BJ (cell line): ENCODE data around the gene NPHP4. TPM values are rescaled to one million over a fixed set of nuclear protein-coding genes. Genes with fewer than 3 reads are reported as not detected.
A peak's percentile ranks its signal among the peaks of the same experiment; 100 is the strongest.

ENCODE experiments used
- CTCF ChIA-PET: fragments of 350-600 bp; formaldehyde crosslinking; extraction: SDS; loops from one replicate; lab custom pipeline; 2021; ENCODE audit warnings: antibody characterized with exemption, inconsistent platforms; lab: Yijun Ruan, JAX
- POLR2A ChIA-PET: fragments of 300-600 bp; sonication (Branson Sonifier 250); formaldehyde crosslinking; extraction: SDS; loops from one replicate; lab custom pipeline; 2021; ENCODE audit warnings: antibody characterized with exemption; lab: Charles Lee
- DNase-seq: peaks from one replicate; pipeline ENCODE4 v3.0.0-alpha.2; 2011; ENCODE audit warnings: low read depth
- H3K27me3 ChIP-seq: 2 replicates; pipeline ENCODE4 v1.6.0; 2011; ENCODE audit warnings: low read length; ENCODE audit not compliant: control insufficient read depth, insufficient read depth
- H3K36me3 ChIP-seq: 2 replicates; pipeline ENCODE4 v1.5.1; 2011; ENCODE audit warnings: low read length; ENCODE audit not compliant: control insufficient read depth, insufficient read depth
- H3K4me3 ChIP-seq: 2 replicates; pipeline ENCODE4 v1.5.1; 2011; ENCODE audit warnings: low read depth, mild to moderate bottlenecking, control low read depth, low read length
- polyA plus RNA-seq: library from polyadenylated mRNA; depleted of rRNA; stranded (reverse); fragments of >200 nt; gene quantifications from 2 replicates; pipeline ENCODE4 v1.2.3, GENCODE V29; 2011
- TF ChIP-seq, protein P1 (sequence below): IDR thresholded peaks from 2 replicates; pipeline ENCODE4 v1.5.1; 2011; ENCODE audit warnings: low read depth, mild to moderate bottlenecking, control low read depth, inconsistent platforms, low read length, moderate library complexity; ENCODE audit not compliant: insufficient read depth

Gene NPHP4
- polyA plus RNA-seq, 1 experiment, result 4.3 TPM

DNA sequence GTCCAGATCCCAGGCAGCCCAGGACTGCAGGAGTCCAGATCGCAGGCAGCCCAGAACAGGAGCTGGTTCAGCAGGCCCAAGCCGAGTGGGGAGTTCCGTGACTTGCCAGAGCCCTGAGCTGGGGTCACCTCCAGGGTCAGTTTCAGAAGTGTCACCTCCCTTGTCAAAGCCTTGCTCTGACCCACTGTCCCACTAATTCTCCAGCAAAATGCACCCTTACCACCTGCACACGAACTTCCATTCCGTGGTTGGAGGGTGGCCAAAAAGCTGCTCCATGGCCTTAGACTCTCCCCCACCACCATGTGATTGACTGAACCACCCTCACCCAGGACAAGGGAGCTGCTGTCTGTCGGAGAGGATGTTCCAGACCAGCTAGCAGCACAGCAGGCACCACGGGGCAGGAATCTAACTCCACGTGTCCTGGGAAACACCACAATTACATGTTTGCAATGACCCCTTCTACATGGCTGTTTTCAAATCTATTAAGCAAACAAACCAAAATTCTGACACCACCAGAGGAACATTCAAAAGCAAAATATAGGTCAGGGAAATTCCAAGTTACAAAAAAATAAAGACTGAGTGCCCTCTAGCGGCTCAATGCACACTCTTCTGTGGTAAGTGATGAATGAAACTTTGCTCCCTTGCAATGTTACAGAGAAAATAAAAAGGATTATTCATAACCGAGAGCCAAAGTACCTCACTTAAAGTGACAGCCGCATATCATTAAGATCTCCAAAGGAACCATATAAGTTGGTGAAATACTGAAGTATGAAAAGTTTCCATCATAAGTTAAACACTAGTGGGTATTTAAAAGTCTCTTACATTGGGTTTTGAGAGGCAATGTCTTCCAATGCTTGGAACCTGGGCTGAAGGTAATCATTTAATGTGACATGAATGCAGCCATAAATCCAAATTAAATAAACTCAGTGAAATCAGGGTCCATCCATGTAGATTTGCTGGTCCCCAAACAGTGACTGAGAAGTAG, 76.3 kb downstream of the NPHP4 start:
- TF ChIP-seq, protein P1, sequence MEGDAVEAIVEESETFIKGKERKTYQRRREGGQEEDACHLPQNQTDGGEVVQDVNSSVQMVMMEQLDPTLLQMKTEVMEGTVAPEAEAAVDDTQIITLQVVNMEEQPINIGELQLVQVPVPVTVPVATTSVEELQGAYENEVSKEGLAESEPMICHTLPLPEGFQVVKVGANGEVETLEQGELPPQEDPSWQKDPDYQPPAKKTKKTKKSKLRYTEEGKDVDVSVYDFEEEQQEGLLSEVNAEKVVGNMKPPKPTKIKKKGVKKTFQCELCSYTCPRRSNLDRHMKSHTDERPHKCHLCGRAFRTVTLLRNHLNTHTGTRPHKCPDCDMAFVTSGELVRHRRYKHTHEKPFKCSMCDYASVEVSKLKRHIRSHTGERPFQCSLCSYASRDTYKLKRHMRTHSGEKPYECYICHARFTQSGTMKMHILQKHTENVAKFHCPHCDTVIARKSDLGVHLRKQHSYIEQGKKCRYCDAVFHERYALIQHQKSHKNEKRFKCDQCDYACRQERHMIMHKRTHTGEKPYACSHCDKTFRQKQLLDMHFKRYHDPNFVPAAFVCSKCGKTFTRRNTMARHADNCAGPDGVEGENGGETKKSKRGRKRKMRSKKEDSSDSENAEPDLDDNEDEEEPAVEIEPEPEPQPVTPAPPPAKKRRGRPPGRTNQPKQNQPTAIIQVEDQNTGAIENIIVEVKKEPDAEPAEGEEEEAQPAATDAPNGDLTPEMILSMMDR, result peak; percentile 72
- no peak overlapping the region for H3K4me3 ChIP-seq
- no peaks in the 10 kb centered on the region for H3K36me3 ChIP-seq
- POLR2A ChIA-PET, result no interaction called here
- H3K27me3 ChIP-seq, result no peaks in the 10 kb centered on the region
- DNase-seq, result no peak
- CTCF ChIA-PET, result interaction anchor here (0.6 to 5.0 kb wide), 20 partner anchors 9 to 1262 kb away, joined by 3 to 36 read pairs (median 3); no protein-coding TSS in a partner anchor

- TF ChIP-seq, protein P1, result no peak
- CTCF ChIA-PET, result interaction anchor here (0.8 to 5.0 kb wide), 14 partner anchors 8 to 1261 kb away, joined by 3 to 36 read pairs (median 4); no protein-coding TSS in a partner anchor
Measured at GRCh38 chr1:5914676-5915365, 77.4 kb downstream of the NPHP4 start.

DNA sequence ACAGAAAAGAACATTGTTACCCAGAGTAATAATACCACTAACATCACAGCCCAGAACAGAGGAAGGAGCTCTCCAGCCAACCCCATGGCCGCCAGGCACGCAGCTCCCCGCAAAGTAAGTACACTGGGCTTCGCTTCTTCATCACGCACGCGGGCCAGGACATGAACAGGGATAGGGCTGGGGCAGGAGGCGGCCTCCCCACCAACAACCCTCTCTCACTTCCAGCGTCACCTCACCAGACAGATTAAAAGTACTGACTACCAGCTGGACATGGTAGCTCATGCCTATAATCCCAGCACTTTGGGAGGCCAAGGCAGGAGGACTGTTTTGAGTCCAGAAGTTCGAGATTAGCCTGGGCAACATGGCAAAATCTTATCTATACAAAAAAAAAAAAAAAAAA, 78.3 kb downstream of the NPHP4 start:
- H3K27me3 ChIP-seq, result no peaks in the 10 kb centered on the region
- H3K36me3 ChIP-seq, result no peaks in the 10 kb centered on the region; the same call in 1 of the 2 replicates
- no peak overlapping the region for H3K4me3 ChIP-seq
- TF ChIP-seq, protein P1, result no peak
- CTCF ChIA-PET, result interaction anchor here (0.9 to 5.0 kb wide), 3 partner anchors 11 to 404 kb away, joined by 3 to 36 read pairs (median 5); no protein-coding TSS in a partner anchor
- POLR2A ChIA-PET, result no interaction called here
- DNase-seq, result no peak

More at GRCh38 chr1:5914676-5915365, 77.4 kb downstream of the NPHP4 start:
- H3K4me3 ChIP-seq, result no peak overlapping the region
- H3K36me3 ChIP-seq, result no peaks in the 10 kb centered on the region
- DNase-seq, result no peak
- POLR2A ChIA-PET, result no interaction called here
- H3K27me3 ChIP-seq, result no peaks in the 10 kb centered on the region

GRCh38 chr1:5913078-5913845, 79.0 kb downstream of the NPHP4 start:
- no peaks in the 10 kb centered on the region; the same call in 1 of the 2 replicates for H3K36me3 ChIP-seq
- DNase-seq, result no peak
- no peak overlapping the region for H3K4me3 ChIP-seq
- CTCF ChIA-PET, result interaction anchor here (0.9 to 5.0 kb wide), 2 partner anchors 41 to 403 kb away, joined by 3 to 36 read pairs; no protein-coding TSS in a partner anchor
- TF ChIP-seq, protein P1, result no peak
- POLR2A ChIA-PET, result no interaction called here
- no peaks in the 10 kb centered on the region for H3K27me3 ChIP-seq
